Measurements from ENCODE around the gene TCF7L2. TPM values are rescaled to one million over a fixed set of nuclear protein-coding genes. Genes with fewer than 3 reads are reported as not detected.

Gene TCF7L2
- total RNA-seq, 2 experiments from 2014 or later, result 1.3 to 8.5 TPM

DNA sequence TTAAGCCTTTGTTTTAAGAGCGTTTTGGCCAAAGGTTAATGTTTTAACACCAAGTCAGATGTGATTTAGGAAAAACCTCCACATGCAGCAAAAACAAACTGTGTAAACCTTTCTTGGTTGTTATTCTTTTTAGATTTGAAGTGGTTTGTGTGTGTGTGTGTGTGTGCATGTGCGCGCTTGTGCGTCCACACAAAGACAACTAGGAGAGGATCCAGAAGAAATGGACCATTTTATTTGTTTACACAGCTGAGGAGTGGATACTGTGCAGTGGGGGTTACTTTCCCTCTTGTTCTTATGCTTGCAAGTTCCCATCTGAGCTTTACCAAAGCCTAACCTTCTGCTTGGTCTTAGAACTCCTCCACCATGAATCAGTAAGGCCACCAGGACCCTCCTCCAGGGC lies 20.0 kb downstream of the TCF7L2 start:
- H3K27ac ChIP-seq (ENCODE audit: low read depth, low read length, poor library complexity, severe bottlenecking), result no peak overlapping the region
- no peaks in the 10 kb centered on the region for H4K20me1 ChIP-seq (ENCODE audit: insufficient read depth, low read length)
- DNase-seq (ENCODE audit: low spot score), result no peak
- intact Hi-C loops (cut with micrococcal nuclease; ENCODE audit: unreplicated experiment), result no loop called here
- no peak overlapping the region for H3K4me2 ChIP-seq (ENCODE audit: low read length)
- CTCF ChIA-PET (ENCODE audit: unreplicated experiment), result no interaction called here
- H3K79me2 ChIP-seq (ENCODE audit: insufficient read depth, low read depth, low read length), result no peaks in the 10 kb centered on the region
- H3K9me2 ChIP-seq (ENCODE audit: insufficient read depth, low read length), result no peaks in the 10 kb centered on the region
- H3K36me3 ChIP-seq (ENCODE audit: insufficient read depth, low read length), result no peaks in the 10 kb centered on the region
- H3K4me1 ChIP-seq (ENCODE audit: insufficient read depth, low read length, poor library complexity, severe bottlenecking), result no peaks in the 10 kb centered on the region
- TF ChIP-seq EZH2phosphoT487 (IDR thresholded peaks at IDR 0.05; ENCODE audit: borderline replicate concordance, low read depth, low read length), result no peak
- TF ChIP-seq, protein P1, sequence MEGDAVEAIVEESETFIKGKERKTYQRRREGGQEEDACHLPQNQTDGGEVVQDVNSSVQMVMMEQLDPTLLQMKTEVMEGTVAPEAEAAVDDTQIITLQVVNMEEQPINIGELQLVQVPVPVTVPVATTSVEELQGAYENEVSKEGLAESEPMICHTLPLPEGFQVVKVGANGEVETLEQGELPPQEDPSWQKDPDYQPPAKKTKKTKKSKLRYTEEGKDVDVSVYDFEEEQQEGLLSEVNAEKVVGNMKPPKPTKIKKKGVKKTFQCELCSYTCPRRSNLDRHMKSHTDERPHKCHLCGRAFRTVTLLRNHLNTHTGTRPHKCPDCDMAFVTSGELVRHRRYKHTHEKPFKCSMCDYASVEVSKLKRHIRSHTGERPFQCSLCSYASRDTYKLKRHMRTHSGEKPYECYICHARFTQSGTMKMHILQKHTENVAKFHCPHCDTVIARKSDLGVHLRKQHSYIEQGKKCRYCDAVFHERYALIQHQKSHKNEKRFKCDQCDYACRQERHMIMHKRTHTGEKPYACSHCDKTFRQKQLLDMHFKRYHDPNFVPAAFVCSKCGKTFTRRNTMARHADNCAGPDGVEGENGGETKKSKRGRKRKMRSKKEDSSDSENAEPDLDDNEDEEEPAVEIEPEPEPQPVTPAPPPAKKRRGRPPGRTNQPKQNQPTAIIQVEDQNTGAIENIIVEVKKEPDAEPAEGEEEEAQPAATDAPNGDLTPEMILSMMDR (conservative IDR thresholded peaks at IDR 0.05; ENCODE audit: low read length), result no peak
- no peak overlapping the region for H2AFZ ChIP-seq (ENCODE audit: low read length)
- POLR2A ChIA-PET, result no interaction called here
- BruUV-seq (replicated peaks), result no TSS peak
- H3K9me3 ChIP-seq (ENCODE audit: low read length), result no peaks in the 10 kb centered on the region
- no peak overlapping the region for H3K4me3 ChIP-seq (ENCODE audit: low read depth, low read length, poor library complexity, severe bottlenecking)

DNA sequence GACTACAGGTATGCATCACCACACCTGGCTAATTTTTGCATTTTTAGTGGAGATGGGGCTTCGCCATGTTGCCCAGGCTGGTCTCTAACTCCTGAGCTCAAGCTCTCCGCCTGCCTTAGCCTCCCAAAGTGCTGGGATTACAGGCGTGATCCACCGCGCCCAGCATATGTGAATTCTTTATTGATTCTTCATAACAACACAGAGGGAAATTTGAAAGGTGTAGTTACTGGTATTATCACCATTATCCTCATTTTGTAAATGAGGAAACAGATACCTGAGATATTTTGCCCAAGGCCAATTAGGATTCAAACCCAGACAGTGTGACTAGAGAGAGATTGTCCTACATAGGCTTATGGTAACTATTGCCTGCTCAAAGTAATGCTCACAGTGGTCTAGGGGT lies 22.6 kb downstream of the TCF7L2 start:
- ChIA-PET CTCF (ENCODE audit: unreplicated experiment) (no interaction called here), POLR2A (interaction anchor here (0.5 kb wide), 1 partner anchor 300 kb away, joined by 4 read pairs; no protein-coding TSS in a partner anchor)
- Histone ChIP-seq H3K9me2 (ENCODE audit: insufficient read depth, low read length) (no peaks in the 10 kb centered on the region), H4K20me1 (ENCODE audit: insufficient read depth, low read length) (no peaks in the 10 kb centered on the region), H3K79me2 (ENCODE audit: insufficient read depth, low read depth, low read length) (no peaks in the 10 kb centered on the region), H3K9me3 (ENCODE audit: low read length) (no peaks in the 10 kb centered on the region), H3K36me3 (ENCODE audit: insufficient read depth, low read length) (no peaks in the 10 kb centered on the region), H2AFZ (ENCODE audit: low read length) (no peak overlapping the region), H3K4me2 (ENCODE audit: low read length) (no peak overlapping the region), H3K4me1 (ENCODE audit: insufficient read depth, low read length, poor library complexity, severe bottlenecking) (no peaks in the 10 kb centered on the region), H3K27ac (ENCODE audit: low read depth, low read length, poor library complexity, severe bottlenecking) (no peak overlapping the region), H3K4me3 (ENCODE audit: low read depth, low read length, poor library complexity, severe bottlenecking) (no peak overlapping the region)
- no TSS peak for BruUV-seq (replicated peaks)
- intact Hi-C loops (cut with micrococcal nuclease; ENCODE audit: unreplicated experiment), result no loop called here
- no peak for DNase-seq (ENCODE audit: low spot score)
- no peak for TF ChIP-seq EZH2phosphoT487 (IDR thresholded peaks at IDR 0.05; ENCODE audit: borderline replicate concordance, low read depth, low read length)
- TF ChIP-seq, protein P1 (conservative IDR thresholded peaks at IDR 0.05; ENCODE audit: low read length), result no peak

DNA sequence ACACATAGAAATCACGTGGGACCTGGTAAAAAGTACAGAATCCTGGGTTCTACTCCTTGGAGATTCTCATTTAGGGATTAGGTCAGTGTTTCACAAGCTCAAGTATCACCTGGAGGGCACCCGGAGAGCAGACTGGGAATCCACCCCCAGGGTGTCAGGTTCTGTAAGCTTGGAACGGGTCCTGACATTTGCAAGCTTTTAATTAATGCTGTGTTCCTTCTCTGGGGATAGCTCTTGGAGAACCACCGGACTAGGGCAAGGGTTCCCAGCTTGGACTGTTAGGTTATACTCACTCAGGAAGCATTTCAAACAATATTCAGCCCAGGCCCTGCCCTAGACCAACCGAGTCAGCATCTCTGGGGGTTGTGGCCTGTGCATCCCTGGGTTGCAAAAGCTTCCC lies 23.0 kb downstream of the TCF7L2 start:
- no peaks in the 10 kb centered on the region for H3K9me2 ChIP-seq (ENCODE audit: insufficient read depth, low read length)
- ChIA-PET POLR2A (interaction anchor here (0.5 to 0.8 kb wide), 2 partner anchors 19 to 300 kb away, joined by 3 to 4 read pairs; no protein-coding TSS in a partner anchor), CTCF (ENCODE audit: unreplicated experiment) (no interaction called here)
- no peak overlapping the region for H2AFZ ChIP-seq (ENCODE audit: low read length)
- intact Hi-C loops (cut with micrococcal nuclease; ENCODE audit: unreplicated experiment), result no loop called here
- no peaks in the 10 kb centered on the region for H3K36me3 ChIP-seq (ENCODE audit: insufficient read depth, low read length)
- no peaks in the 10 kb centered on the region for H3K4me1 ChIP-seq (ENCODE audit: insufficient read depth, low read length, poor library complexity, severe bottlenecking)
- no peak overlapping the region for H3K27ac ChIP-seq (ENCODE audit: low read depth, low read length, poor library complexity, severe bottlenecking)
- no peaks in the 10 kb centered on the region for H3K9me3 ChIP-seq (ENCODE audit: low read length)
- TF ChIP-seq EZH2phosphoT487 (IDR thresholded peaks at IDR 0.05; ENCODE audit: borderline replicate concordance, low read depth, low read length), result no peak
- TF ChIP-seq, protein P1 (conservative IDR thresholded peaks at IDR 0.05; ENCODE audit: low read length), result no peak
- H3K4me3 ChIP-seq (ENCODE audit: low read depth, low read length, poor library complexity, severe bottlenecking), result no peak overlapping the region
- BruUV-seq (replicated peaks), result no TSS peak
- no peaks in the 10 kb centered on the region; the same call in 1 of the 2 replicates for H4K20me1 ChIP-seq (ENCODE audit: insufficient read depth, low read length)
- no peak overlapping the region for H3K4me2 ChIP-seq (ENCODE audit: low read length)
- no peaks in the 10 kb centered on the region for H3K79me2 ChIP-seq (ENCODE audit: insufficient read depth, low read depth, low read length)
- DNase-seq (ENCODE audit: low spot score), result no peak
